Muscle layer of duodenum (tissue), 2 donors: Measurements from ENCODE around the gene DISC1.

ENCODE experiments used
- H3K27ac ChIP-seq: one replicate; pipeline ENCODE4 v1.7.0; 2013; ENCODE audit warnings: mild to moderate bottlenecking, low read length
- H3K27me3 ChIP-seq: one replicate; pipeline ENCODE4 v1.7.0; 2013; ENCODE audit warnings: low read depth, mild to moderate bottlenecking, control low read depth, low read length
- H3K36me3 ChIP-seq, 2 donors: one replicate each; pipeline ENCODE4 v1.7.0; 2013; ENCODE audit warnings: low read length in 2 of 2, control low read depth in 1 of 2, mild to moderate bottlenecking in 1 of 2; ENCODE audit not compliant: insufficient read depth in 2 of 2, control insufficient read depth in 1 of 2
- H3K4me1 ChIP-seq, 2 donors: one replicate each; pipeline ENCODE4 v1.7.0; 2013; ENCODE audit warnings: low read length in 2 of 2, mild to moderate bottlenecking in 2 of 2, control low read depth in 1 of 2, moderate library complexity in 1 of 2; ENCODE audit not compliant: insufficient read depth in 2 of 2, control insufficient read depth in 1 of 2
- H3K4me3 ChIP-seq, 2 donors: one replicate each; pipeline ENCODE4 v1.7.0; 2013; ENCODE audit warnings: low read length in 2 of 2, low read depth in 1 of 2, mild to moderate bottlenecking in 1 of 2
- H3K9me3 ChIP-seq, 2 donors: one replicate each; pipeline ENCODE4 v1.7.0; 2013; ENCODE audit warnings: low read length in 2 of 2, control low read depth in 1 of 2, mild to moderate bottlenecking in 1 of 2; ENCODE audit not compliant: control insufficient read depth in 1 of 2
- donor health status: healthy.

The DISC1 gene

GRCh38 chr1:232034556-232034955 lies 408.0 kb downstream of the DISC1 start:
- no peak overlapping the region for H3K27ac ChIP-seq
- peaks cover 0 to 4% of the 10 kb centered on the region in 2 donors for H3K4me1 ChIP-seq
- no peak overlapping the region for H3K4me3 ChIP-seq
- no peaks in the 10 kb centered on the region for H3K9me3 ChIP-seq
- H3K27me3 ChIP-seq: no peaks in the 10 kb centered on the region
- H3K36me3 ChIP-seq: no peaks in the 10 kb centered on the region

GRCh38 chr1:232036181-232036933 lies 409.8 kb downstream of the DISC1 start:
- H3K4me3 ChIP-seq: no peak overlapping the region
- no peak overlapping the region for H3K27ac ChIP-seq
- no peaks in the 10 kb centered on the region for H3K36me3 ChIP-seq
- H3K27me3 ChIP-seq: no peaks in the 10 kb centered on the region
- H3K9me3 ChIP-seq: no peaks in the 10 kb centered on the region
- peaks cover 0 to 4% of the 10 kb centered on the region in 2 donors for H3K4me1 ChIP-seq

GRCh38 chr1:232037774-232038388 lies 411.3 kb downstream of the DISC1 start:
- peaks cover 0 to 4% of the 10 kb centered on the region in 2 donors for H3K4me1 ChIP-seq
- H3K36me3 ChIP-seq: no peaks in the 10 kb centered on the region
- H3K27ac ChIP-seq: no peak overlapping the region
- H3K4me3 ChIP-seq: no peak overlapping the region
- no peaks in the 10 kb centered on the region for H3K9me3 ChIP-seq
- H3K27me3 ChIP-seq: no peaks in the 10 kb centered on the region

- Histone ChIP-seq H3K27ac (no peak overlapping the region), H3K9me3 (no peaks in the 10 kb centered on the region), H3K4me1 (peaks cover 0 to 4% of the 10 kb centered on the region in 2 donors), H3K4me3 (no peak overlapping the region), H3K36me3 (no peaks in the 10 kb centered on the region), H3K27me3 (no peaks in the 10 kb centered on the region)
Observed at GRCh38 chr1:232038706-232039677, 412.4 kb downstream of the DISC1 start.

- no peaks in the 10 kb centered on the region for H3K36me3 ChIP-seq
- H3K27me3 ChIP-seq: no peaks in the 10 kb centered on the region
- H3K4me3 ChIP-seq: no peak overlapping the region
- no peaks in the 10 kb centered on the region for H3K9me3 ChIP-seq
- H3K4me1 ChIP-seq: peaks cover 0 to 4% of the 10 kb centered on the region in 2 donors
- H3K27ac ChIP-seq: no peak overlapping the region
Observed at GRCh38 chr1:232040260-232040659, 413.7 kb downstream of the DISC1 start.

- Histone ChIP-seq H3K27ac (no peak overlapping the region), H3K27me3 (no peaks in the 10 kb centered on the region), H3K4me3 (no peak overlapping the region), H3K4me1 (no peaks in the 10 kb centered on the region), H3K9me3 (no peaks in the 10 kb centered on the region), H3K36me3 (no peaks in the 10 kb centered on the region)
Observed at GRCh38 chr1:232044728-232045127, 418.1 kb downstream of the DISC1 start.

GRCh38 chr1:232045139-232045994 lies 418.8 kb downstream of the DISC1 start:
- no peak overlapping the region for H3K27ac ChIP-seq
- H3K36me3 ChIP-seq: no peaks in the 10 kb centered on the region
- H3K27me3 ChIP-seq: no peaks in the 10 kb centered on the region
- H3K9me3 ChIP-seq: no peaks in the 10 kb centered on the region
- H3K4me1 ChIP-seq: no peaks in the 10 kb centered on the region
- no peak overlapping the region for H3K4me3 ChIP-seq

GRCh38 chr1:232046451-232047306 lies 420.1 kb downstream of the DISC1 start:
- no peak overlapping the region for H3K4me3 ChIP-seq
- H3K4me1 ChIP-seq: no peaks in the 10 kb centered on the region
- H3K27me3 ChIP-seq: no peaks in the 10 kb centered on the region
- no peaks in the 10 kb centered on the region for H3K36me3 ChIP-seq
- H3K27ac ChIP-seq: no peak overlapping the region
- H3K9me3 ChIP-seq: no peaks in the 10 kb centered on the region

GRCh38 chr1:232047473-232047872 lies 420.9 kb downstream of the DISC1 start:
- H3K36me3 ChIP-seq: no peaks in the 10 kb centered on the region
- H3K9me3 ChIP-seq: no peaks in the 10 kb centered on the region
- H3K27me3 ChIP-seq: no peaks in the 10 kb centered on the region
- H3K27ac ChIP-seq: no peak overlapping the region
- H3K4me1 ChIP-seq: no peaks in the 10 kb centered on the region
- H3K4me3 ChIP-seq: no peak overlapping the region

GRCh38 chr1:232048481-232048880 lies 421.9 kb downstream of the DISC1 start:
- H3K36me3 ChIP-seq: no peaks in the 10 kb centered on the region
- H3K27me3 ChIP-seq: no peaks in the 10 kb centered on the region
- no peaks in the 10 kb centered on the region for H3K9me3 ChIP-seq
- H3K27ac ChIP-seq: no peak overlapping the region
- H3K4me1 ChIP-seq: no peaks in the 10 kb centered on the region
- no peak overlapping the region for H3K4me3 ChIP-seq
